NCI-H146 (cell line): ENCODE data around the gene BAIAP2L1.

ENCODE experiments used
- DNase-seq: peaks from one replicate; lab custom pipeline; 2025; lab: John Stamatoyannopoulos, UW

BAIAP2L1 gene

GRCh38 chr7:98293746-98294145, 107.1 kb downstream of the BAIAP2L1 start:
- DNase-seq, result no peak

DNA sequence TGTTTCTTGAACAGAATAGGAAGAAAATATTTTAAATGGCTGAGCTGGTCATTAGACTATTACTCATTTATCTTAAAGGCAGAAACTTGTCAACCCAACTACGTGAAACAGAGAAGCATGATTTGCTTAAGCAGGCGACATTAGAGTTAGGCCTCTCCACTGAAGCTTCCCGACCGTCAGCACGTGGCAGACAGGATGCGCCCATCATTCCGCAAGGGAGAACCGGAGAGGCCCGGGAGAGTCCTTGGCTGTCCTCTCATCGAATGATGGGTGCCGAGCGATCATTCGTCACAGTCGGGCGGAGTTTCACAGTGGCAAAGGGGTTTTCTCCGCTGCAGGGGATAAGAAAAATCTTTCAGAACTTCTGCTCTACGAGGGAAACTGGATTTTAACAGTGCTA, 107.6 kb downstream of the BAIAP2L1 start:
- DNase-seq, result no peak

DNA sequence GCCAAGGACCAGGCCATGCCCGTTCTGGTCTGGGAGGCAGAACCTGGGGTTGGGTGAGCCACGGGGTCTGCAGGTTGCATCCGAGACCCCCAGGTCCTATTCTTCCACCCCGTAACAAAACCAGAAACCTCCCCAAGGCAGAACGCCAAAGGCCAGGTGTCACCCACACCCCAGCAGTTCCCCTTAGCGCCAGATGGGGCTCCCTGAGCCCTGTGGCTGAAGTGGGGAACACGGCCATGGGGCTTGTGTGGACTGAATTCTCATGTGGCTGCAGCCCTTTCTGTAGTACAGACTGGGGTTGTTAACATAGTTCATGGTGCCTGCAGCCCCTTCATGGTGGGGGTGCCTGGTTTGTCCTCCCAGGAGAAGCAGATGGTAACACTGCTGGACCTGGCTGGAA, 109.2 kb downstream of the BAIAP2L1 start:
- DNase-seq, result no peak

- DNase-seq, result no peak
These were observed 111.5 kb downstream of the BAIAP2L1 start for GRCh38 chr7:98289333-98289875.

DNA sequence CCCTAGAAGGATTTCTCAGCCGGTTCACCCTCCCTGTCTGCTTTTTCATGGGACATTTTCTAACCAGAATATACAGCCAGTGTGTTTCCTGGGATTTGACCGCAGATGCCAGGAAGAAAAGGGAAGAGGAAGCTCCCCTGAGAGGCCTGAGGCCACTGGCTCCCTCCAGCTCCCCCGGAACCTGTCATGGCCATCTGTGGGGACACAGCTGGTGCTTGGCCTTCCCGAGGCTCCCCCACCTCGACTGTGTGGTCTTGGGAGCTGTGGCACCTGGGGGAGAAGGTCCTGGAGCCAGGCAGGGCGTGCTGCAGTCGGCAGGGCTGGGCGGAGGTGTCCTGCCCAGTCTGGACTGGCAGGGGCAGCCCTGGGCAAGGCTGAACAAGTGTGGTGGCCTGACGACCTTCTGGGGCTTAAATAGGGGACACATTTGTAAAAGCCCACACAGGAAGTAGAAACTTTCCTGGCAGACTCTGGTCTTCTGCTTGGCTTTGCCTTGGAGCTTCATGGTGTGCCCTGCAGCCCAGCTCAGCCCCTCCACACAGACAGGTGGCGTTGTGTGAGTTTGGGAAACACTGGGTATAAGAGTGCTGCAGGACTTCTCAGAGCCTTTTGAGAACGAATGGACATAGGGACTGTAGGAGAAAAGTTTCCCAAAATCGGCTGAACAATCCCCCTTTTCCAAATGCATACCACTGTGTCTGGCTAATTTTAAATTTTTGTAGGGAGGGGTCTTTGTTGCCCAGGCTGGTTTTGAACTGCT, 112.6 kb downstream of the BAIAP2L1 start:
- no peak for DNase-seq

DNA sequence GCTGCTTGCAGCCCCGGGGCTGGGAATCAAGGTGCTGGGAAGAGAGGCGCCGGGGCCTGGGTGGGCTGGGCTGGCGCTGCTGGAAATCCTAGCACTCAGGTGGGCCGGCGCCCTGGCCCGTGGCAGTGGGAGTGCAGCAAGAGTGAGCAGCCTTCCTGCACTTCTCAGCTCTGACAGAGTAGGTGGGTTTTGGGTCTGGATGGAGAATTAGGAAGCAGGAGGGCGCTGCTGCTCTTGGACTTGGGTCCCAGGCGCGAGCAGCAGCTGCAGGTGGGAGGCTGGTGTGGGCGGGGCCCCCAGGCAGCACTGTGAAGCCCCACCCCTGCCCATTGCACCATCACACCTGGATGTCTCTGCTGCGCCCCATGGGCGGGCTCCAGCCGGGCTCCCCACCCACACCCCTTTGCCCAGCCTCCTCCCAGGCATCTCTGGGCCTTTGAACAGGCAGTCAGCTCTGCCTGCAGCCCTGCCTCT, 113.4 kb downstream of the BAIAP2L1 start:
- peak; percentile 59 for DNase-seq

- DNase-seq, result no peak
These were observed 114.0 kb downstream of the BAIAP2L1 start for GRCh38 chr7:98286701-98287485.

DNA sequence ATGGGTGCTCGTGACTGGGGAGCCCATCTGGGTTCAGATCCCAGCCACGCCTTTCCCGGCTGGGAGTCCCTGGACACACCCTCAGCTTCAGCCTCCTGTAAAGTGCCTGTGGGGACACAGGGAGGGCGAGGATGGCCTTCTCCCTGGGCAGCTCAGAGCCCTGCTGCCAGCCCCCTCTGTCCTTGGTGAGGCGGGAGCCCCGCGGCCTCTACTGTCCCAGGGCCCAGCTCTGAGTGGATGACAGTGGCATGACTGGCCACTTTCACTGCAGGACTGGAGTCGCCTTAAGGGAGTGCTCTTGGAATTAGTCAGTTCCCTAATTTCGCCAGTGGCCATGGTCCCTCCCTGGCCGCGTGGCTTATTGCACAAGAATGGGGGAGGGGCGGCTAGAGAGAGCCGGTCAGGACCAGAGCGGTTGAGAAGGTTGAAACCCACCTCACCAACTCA, 114.8 kb downstream of the BAIAP2L1 start:
- no peak for DNase-seq

- no peak for DNase-seq
These were observed 115.5 kb downstream of the BAIAP2L1 start for GRCh38 chr7:98285157-98286092.

DNA sequence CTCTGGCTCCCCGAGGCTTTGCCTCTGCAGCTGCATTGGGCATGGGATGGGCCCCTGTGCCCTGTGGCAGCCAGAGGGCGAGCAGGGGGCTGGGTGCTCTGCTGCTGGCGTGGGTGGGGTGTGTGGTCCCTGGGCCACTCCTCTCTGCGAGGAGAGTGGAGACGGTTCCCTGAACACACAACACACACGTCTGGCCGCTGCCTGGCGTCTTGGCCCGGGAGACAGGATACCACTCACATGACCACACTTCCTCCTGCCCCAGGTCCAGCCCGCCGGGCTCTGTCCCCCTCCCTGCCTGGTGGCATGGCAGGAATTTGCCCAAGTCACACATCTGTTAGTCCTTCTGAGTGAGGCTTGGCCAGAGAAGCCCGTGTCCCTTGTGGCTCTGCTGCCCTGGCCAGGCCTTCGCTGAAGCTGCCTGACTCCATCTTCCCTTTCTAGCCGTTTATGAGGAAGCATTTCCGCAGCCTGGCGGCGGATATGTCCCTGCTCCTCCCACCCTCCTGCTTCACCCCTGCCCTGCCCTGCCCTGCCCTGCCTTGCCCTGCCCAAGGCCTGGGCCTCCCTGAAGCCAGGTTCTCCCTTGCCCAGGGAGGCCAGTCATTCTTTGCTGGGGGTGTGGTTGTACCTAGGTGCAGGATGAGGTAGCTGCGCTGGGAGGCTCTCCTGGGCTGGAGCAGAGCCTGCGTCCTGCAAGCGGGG, 116.4 kb downstream of the BAIAP2L1 start:
- no peak for DNase-seq

- no peak for DNase-seq
These were observed 117.0 kb downstream of the BAIAP2L1 start for GRCh38 chr7:98283887-98284222.

- no peak for DNase-seq
These were observed 117.6 kb downstream of the BAIAP2L1 start for GRCh38 chr7:98283127-98283886.

- no peak for DNase-seq
These were observed 118.2 kb downstream of the BAIAP2L1 start for GRCh38 chr7:98282703-98283102.

- no peak for DNase-seq
These were observed 118.9 kb downstream of the BAIAP2L1 start for GRCh38 chr7:98281757-98282606.

GRCh38 chr7:98280791-98281756, 119.8 kb downstream of the BAIAP2L1 start, which contains the start of gene BRI3:
Gene BRI3, plus strand, starts transcription at chr7:98281686. Its CDS starts 110 bp downstream, at chr7:98281796.
- peak; percentile 91 for DNase-seq

DNA sequence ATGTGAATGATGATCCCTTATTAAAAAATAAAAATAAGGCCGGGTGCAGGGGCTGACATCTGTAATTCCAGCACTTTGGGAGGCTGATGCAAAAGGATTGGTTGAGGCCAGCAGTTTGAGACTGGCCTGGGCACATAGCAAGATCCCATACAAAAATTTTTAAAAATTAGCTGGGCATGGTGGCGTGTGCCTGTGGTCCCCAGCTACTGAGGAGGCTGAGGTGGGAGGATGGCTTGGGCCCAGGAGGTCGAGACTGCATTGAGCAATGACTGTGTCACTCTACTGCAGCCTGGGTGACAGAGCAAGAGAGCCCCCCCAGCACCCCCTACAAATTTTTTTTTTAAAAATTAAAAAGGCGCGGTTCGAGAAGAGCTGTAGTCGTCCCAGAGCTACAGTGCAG, 120.6 kb downstream of the BAIAP2L1 start:
- no peak for DNase-seq

GRCh38 chr7:98278936-98279335, 122.0 kb downstream of the BAIAP2L1 start:
- peak; percentile 36 for DNase-seq

GRCh38 chr7:98278408-98278807, 122.5 kb downstream of the BAIAP2L1 start:
- no peak for DNase-seq
